ENCODE measurements around the gene USP48. TPM values are rescaled to one million over a fixed set of nuclear protein-coding genes. Genes with fewer than 3 reads are reported as not detected.
A peak's percentile ranks its signal among the peaks of the same experiment; 100 is the strongest.
"Not testable (repeated sequence)": the region's sequence is repeated elsewhere in the genome, so short reads cannot be mapped to it uniquely, and the experiment has no call there.

Gene USP48
- total RNA-seq, 1 donor from 2014 or later: 98.1 TPM

DNA sequence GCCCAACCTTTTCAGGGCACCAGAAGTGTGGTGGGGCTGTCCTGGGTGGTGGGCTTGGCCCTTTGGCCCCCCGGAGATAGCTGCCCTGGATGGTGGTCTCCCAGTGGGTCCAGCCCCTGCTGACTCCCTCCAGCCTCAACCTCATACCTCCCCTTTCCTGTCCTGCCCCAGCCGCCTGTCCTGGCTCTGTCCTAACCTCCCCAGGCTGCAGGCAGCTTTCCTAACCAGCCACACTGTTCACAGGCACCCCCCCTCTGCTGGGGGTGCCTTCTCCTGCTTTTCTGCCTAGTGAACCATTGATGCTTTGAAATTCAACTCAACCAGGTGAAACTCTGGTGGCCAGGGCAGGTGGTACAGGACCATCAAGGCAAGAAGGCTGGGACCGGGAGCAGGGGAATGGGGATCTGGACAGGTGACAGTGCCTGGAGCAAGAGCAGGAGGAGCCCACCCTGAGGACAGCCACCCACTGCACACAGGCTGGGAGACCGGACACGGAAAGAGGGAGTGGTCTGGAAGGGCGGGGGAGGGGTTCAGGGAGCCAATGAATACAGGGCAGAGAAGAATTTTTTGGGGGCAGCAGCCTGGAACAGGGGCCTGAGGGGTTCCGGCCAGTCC lies 149.7 kb downstream of the USP48 start:
- no peak for DNase-seq

DNA sequence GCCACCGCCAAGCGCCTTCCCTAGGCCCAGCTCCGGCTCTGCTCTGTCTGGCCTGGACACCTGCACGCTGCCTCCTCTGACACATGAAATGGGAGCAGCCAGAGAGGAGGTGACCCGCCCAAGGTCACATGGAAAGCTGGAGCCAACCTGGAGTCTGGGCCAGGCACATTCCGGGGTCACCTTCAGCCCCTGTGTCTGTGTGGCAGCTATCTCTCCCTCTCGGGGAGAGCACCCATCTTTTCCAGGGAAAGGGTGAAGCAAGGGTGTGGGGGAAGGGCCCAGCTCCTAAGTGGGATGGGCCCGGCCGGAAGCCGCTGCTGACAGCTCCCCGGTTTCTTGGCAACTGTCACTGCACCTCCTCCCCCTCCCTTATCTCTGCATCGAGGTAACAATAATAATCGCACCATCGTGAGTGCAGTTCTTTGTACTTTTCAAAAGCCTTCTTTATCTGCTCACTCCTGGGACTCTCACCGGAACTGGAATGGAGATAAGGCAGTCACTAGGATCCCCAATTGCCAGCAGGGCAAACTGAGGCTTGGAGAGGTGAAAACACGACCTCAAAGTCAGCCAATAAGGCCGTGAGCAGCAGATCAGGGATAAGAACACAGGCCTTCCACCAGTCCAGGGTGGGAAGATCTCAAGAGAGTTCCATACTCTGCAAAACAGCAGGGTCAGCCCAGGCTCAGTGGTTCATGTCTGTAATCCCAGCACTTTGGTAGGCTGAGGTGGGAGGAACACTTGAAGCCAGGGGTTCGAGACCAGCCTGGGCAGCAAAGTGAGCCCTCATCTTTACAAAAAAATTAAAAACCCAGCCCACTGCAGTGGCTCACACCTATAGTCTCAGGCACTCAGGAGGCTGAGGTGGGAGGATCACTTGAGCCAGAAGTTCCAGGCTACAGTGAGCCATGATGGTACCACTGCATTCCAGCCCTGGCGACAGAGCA lies 150.7 kb downstream of the USP48 start:
- DNase-seq: no peak

GRCh38 chr1:21631590-21631943 lies 151.4 kb downstream of the USP48 start:
- not testable (repeated sequence) for DNase-seq

GRCh38 chr1:21630571-21631343 lies 152.2 kb downstream of the USP48 start:
- DNase-seq: peak; percentile 77

- no peak for DNase-seq
Measured at GRCh38 chr1:21629971-21630370, 153.0 kb downstream of the USP48 start.

DNA sequence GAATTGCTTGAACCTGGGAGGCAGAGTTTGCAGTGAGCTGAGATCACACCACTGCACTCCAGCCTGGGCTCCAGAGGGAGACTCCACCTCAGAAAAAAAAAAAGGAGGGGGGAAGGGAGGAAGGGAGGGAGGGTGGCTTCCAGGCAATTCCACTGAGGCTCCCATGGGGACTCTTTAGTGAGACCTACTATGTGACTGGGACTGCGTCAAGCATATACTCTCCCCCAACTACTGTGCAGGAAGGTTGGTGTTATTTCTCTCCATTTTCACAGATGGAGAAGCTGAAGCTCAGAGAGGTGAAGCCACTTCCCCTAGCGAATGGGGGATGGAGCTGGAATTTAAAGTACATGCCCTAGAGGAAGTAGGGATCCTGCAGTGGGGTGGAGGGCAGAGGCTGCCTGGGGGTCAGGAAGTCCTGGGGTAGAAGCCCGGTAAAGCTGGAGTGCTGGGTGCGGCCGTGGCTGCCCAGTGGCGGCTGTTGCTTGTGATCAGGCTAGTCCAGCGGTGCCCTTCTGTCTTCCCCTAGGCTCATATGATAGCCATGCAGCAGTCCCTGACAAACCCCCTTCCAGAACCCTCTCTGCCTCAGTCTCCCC lies 154.1 kb downstream of the USP48 start:
- DNase-seq: no peak

Other genes starting within 250 kb of the USP48 start
- 2.7 TPM for gene RAP1GAP, start 113.8 kb downstream of the USP48 start, total RNA-seq
- gene LDLRAD2, start 29.1 kb upstream of the USP48 start, total RNA-seq: 0.21 TPM
- gene HSPG2, start 154.2 kb upstream of the USP48 start, total RNA-seq: 381 TPM
- not detected for gene CELA3B, start 193.9 kb upstream of the USP48 start, total RNA-seq
- not detected for gene CELA3A, start 218.5 kb upstream of the USP48 start, total RNA-seq

Data from tongue (tissue), 2 donors.